Eye (tissue), 1 donor: ENCODE results near the gene ZNF160.
"Not testable (repeated sequence)": the region's sequence is repeated elsewhere in the genome, so short reads cannot be mapped to it uniquely, and the experiment has no call there.

Source experiments
- DNase-seq: peaks from one replicate; pipeline ENCODE4 v3.0.0-alpha.2; 2015

The ZNF160 gene

GRCh38 chr19:53103234-53104203 lies at the start of gene ZNF160:
Gene ZNF160, minus strand, starts transcription at chr19:53103422. Its CDS starts 17,146 bp downstream, at chr19:53086276.
- DNase-seq = peak; percentile 99

GRCh38 chr19:53147645-53148044 lies 44.4 kb upstream of the ZNF160 start:
- DNase-seq = peak; percentile 3

GRCh38 chr19:53140351-53140750 lies 37.1 kb upstream of the ZNF160 start:
- no peak for DNase-seq

- no peak for DNase-seq
Measured at GRCh38 chr19:53136432-53136831, 33.2 kb upstream of the ZNF160 start.

GRCh38 chr19:53132141-53132991 lies 29.1 kb upstream of the ZNF160 start, which contains the start of gene ZNF415:
Gene ZNF415, minus strand, starts transcription at chr19:53132910. Its CDS starts 10,234 bp downstream, at chr19:53122676.
- DNase-seq = peak; percentile 95

GRCh38 chr19:53131727-53132126 lies 28.5 kb upstream of the ZNF160 start:
- DNase-seq = no peak

GRCh38 chr19:53131085-53131590 lies 27.9 kb upstream of the ZNF160 start:
- DNase-seq = no peak

GRCh38 chr19:53130506-53130905 lies 27.3 kb upstream of the ZNF160 start:
- DNase-seq = no peak

- not testable (repeated sequence) for DNase-seq
Measured at GRCh38 chr19:53126733-53127526, 23.7 kb upstream of the ZNF160 start.

- DNase-seq = no peak
Measured at GRCh38 chr19:53123400-53123799, 20.2 kb upstream of the ZNF160 start.

GRCh38 chr19:53112286-53112685 lies 9.1 kb upstream of the ZNF160 start:
- no peak for DNase-seq

- DNase-seq = no peak
Measured at GRCh38 chr19:53109527-53109926, 6.3 kb upstream of the ZNF160 start.

- DNase-seq = no peak
Measured at GRCh38 chr19:53102756-53103233, 427 bp downstream of the ZNF160 start.

GRCh38 chr19:53102206-53102755 lies 941 bp downstream of the ZNF160 start:
- peak; percentile 67 for DNase-seq

- DNase-seq = no peak
Measured at GRCh38 chr19:53101518-53101917, 1.7 kb downstream of the ZNF160 start.

- not testable (repeated sequence) for DNase-seq
Measured at GRCh38 chr19:53098570-53098969, 4.7 kb downstream of the ZNF160 start.

- DNase-seq = not testable (repeated sequence)
Measured at GRCh38 chr19:53096982-53097690, 6.1 kb downstream of the ZNF160 start.

GRCh38 chr19:53096579-53096978 lies 6.6 kb downstream of the ZNF160 start:
- DNase-seq = not testable (repeated sequence)

GRCh38 chr19:53094754-53095575 lies 8.3 kb downstream of the ZNF160 start:
- no peak for DNase-seq

GRCh38 chr19:53092723-53093122 lies 10.5 kb downstream of the ZNF160 start:
- DNase-seq = no peak
